Activated CD8-positive, alpha-beta memory T cell treated with anti-CD3 and anti-CD28 coated beads for 24 hours (primary cell): ENCODE data around the gene IL31RA.
"Not testable (repeated sequence)": the region's sequence is repeated elsewhere in the genome, so short reads cannot be mapped to it uniquely, and the experiment has no call there.

Source experiments
- DNase-seq: peaks from one replicate; pipeline ENCODE4 v3.0.0-alpha.2; 2020

Gene IL31RA

GRCh38 chr5:55850839-55851674 lies at the start of gene IL31RA:
IL31RA (plus strand) TSS chr5:55851357; CDS start chr5:55851571, 214 bp downstream.
- no peak for DNase-seq

- DNase-seq: not testable (repeated sequence)
These were observed 42.3 kb upstream of the IL31RA start for GRCh38 chr5:55808814-55809213.

- not testable (repeated sequence) for DNase-seq
These were observed 35.2 kb upstream of the IL31RA start for GRCh38 chr5:55815939-55816338.

GRCh38 chr5:55816342-55816741 lies 34.8 kb upstream of the IL31RA start:
- DNase-seq: no peak

GRCh38 chr5:55817030-55817429 lies 34.1 kb upstream of the IL31RA start:
- no peak for DNase-seq

GRCh38 chr5:55820488-55820887 lies 30.7 kb upstream of the IL31RA start:
- no peak for DNase-seq

GRCh38 chr5:55821731-55822512 lies 29.2 kb upstream of the IL31RA start:
- DNase-seq: no peak

- DNase-seq: no peak
These were observed 27.9 kb upstream of the IL31RA start for GRCh38 chr5:55823151-55823796.

GRCh38 chr5:55829956-55830355 lies 21.2 kb upstream of the IL31RA start:
- DNase-seq: no peak

- no peak for DNase-seq
These were observed 18.7 kb upstream of the IL31RA start for GRCh38 chr5:55832446-55832845.

GRCh38 chr5:55836191-55836590 lies 15.0 kb upstream of the IL31RA start:
- no peak for DNase-seq

GRCh38 chr5:55841976-55842375 lies 9.2 kb upstream of the IL31RA start:
- no peak for DNase-seq

- no peak for DNase-seq
These were observed 3.3 kb upstream of the IL31RA start for GRCh38 chr5:55847837-55848236.

GRCh38 chr5:55848783-55849182 lies 2.4 kb upstream of the IL31RA start:
- no peak for DNase-seq

GRCh38 chr5:55851675-55851979 lies 470 bp downstream of the IL31RA start:
- no peak for DNase-seq

- DNase-seq: no peak
These were observed 1.3 kb downstream of the IL31RA start for GRCh38 chr5:55852503-55852902.

GRCh38 chr5:55853041-55853670 lies 2.0 kb downstream of the IL31RA start:
- no peak for DNase-seq

GRCh38 chr5:55853818-55854217 lies 2.7 kb downstream of the IL31RA start:
- DNase-seq: no peak

- DNase-seq: no peak
These were observed 4.4 kb downstream of the IL31RA start for GRCh38 chr5:55855509-55855908.

GRCh38 chr5:55856516-55857246 lies 5.5 kb downstream of the IL31RA start:
- DNase-seq: no peak

- no peak for DNase-seq
These were observed 6.1 kb downstream of the IL31RA start for GRCh38 chr5:55857247-55857640.

- no peak for DNase-seq
These were observed 6.9 kb downstream of the IL31RA start for GRCh38 chr5:55858104-55858503.

- DNase-seq: no peak
These were observed 9.1 kb downstream of the IL31RA start for GRCh38 chr5:55860288-55860687.
